Peyer's patch (tissue), 4 donors: Measurements from ENCODE around the gene KIRREL3.

Source experiments
- CTCF ChIP-seq, 6 experiments: fragments of 450-650 bp in 4 of 6; fragments of 200-600 bp in 2 of 6; sonication (generic) in 1 of 6; IDR thresholded peaks; one replicate each; pipeline ENCODE4 v1.5.1; 2017 to 2019; ENCODE audit warnings: antibody characterized with exemption in 6 of 6, mild to moderate bottlenecking in 3 of 6, moderate library complexity in 1 of 6
- POLR2A ChIP-seq, 2 donors: fragments of 450-650 bp; IDR thresholded peaks; one replicate each; pipeline ENCODE4 v1.5.1; 2017; ENCODE audit warnings: antibody characterized with exemption in 2 of 2, mild to moderate bottlenecking in 2 of 2, moderate library complexity in 2 of 2

DNA sequence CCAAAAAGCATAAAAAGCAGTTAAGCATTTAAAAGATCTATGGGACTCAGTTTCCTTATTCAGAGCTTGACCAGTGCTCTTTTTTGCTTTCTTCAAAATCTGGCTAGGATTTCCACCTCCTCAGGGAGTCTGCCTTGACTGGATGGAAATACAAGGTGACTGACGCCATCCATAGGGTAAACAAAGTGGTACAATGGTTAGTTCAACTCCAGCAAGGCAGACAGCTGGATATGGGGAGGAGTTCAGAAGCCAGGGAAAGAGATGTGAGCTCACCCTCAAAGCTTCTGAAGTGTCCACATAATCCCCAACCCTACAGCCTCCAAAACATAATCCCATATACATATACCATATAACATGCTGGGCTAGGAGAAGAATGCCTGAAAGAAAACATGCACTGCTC is 52.0 kb downstream of the KIRREL3 start:
- TF ChIP-seq CTCF (IDR thresholded peaks at IDR 0.05) (no peak), POLR2A (IDR thresholded peaks at IDR 0.05) (no peak)
